ENCODE measurements around the gene TMEM8B. TPM values are rescaled to one million over a fixed set of nuclear protein-coding genes. Genes with fewer than 3 reads are reported as not detected.

Gene TMEM8B
- total and polyA plus RNA-seq, 9 of the 15 experiments (the other 6 are each of a cell fraction or from before 2014, with no cell fraction given): 0.01 to 2.2 (median 1.1) TPM

DNA sequence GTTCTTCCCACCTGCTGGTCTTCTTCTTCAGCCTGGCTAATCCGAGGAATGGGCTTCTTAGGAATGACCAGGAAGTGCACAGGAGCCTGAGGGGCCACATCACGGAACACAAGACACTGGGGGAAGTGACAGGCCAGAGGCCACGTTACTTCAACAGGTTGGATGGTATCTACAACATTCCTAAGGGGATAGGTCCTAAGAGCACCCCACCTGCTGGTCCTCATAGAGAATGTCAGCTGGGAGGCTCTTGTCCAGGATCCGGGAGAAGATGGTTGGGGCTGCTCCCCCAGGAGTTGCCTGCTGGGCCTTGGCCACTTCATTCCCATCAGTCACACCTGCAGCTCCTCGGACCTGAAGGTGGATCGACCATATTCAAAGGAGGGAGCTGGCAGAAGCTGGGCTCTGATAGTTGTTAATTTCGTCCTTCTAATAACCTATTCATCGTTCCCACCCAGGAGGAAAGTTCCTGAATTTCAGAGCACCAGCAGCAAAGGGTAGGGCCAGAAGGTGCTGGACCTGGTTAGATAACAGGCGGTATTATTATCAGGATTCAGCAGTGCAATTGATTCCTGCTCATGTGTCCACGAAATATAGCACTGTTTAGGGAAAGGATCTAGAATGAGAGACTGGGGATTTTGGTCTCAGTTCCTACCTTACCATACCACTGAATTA is 15.5 kb upstream of the TMEM8B start (continued):
- TF ChIP-seq CBX5 (IDR thresholded peaks at IDR 0.05; ENCODE audit: borderline replicate concordance, low read depth) (no peak), ARID1B (IDR thresholded peaks at IDR 0.05) (peak; percentile 69), ZNF274 (IDR thresholded peaks at IDR 0.05; ENCODE audit: borderline replicate concordance, low read depth, low read length) (no peak), ARID3B (CRISPR knock-in tag; IDR thresholded peaks at IDR 0.05; ENCODE audit: borderline replicate concordance) (no peak), TBL1XR1 (IDR thresholded peaks at IDR 0.05; ENCODE audit: low read length in 2 of 2) (no peak), GABPB1 (CRISPR knock-in tag; IDR thresholded peaks at IDR 0.05) (no peak), CBFA2T3 (IDR thresholded peaks at IDR 0.05) (peak; percentile 75), POLR2AphosphoS5 (IDR thresholded peaks at IDR 0.05; ENCODE audit: control insufficient read depth, insufficient read depth, low read depth, low read length) (peak; percentile 38), ZBTB2 (IDR thresholded peaks at IDR 0.05) (no peak), NCOR1 (IDR thresholded peaks at IDR 0.05) (peak; percentile 22; the same call in 1 of the 2 replicates), ZNF408 (CRISPR knock-in tag; IDR thresholded peaks at IDR 0.05; ENCODE audit: low read depth) (no peak), RAD21 (CRISPR knock-in tag; conservative IDR thresholded peaks at IDR 0.05 in 1 of 2, IDR thresholded peaks at IDR 0.05 in 1 of 2) (peak in 1 of 2 experiments; percentile 38; a peak in 2 of 4 replicates), RBBP5 (IDR thresholded peaks at IDR 0.05; ENCODE audit: borderline replicate concordance, insufficient read depth, low read length, poor library complexity, severe bottlenecking) (no peak), STAT5A (IDR thresholded peaks at IDR 0.05; ENCODE audit: borderline replicate concordance, low read length) (no peak), NFXL1 (CRISPR knock-in tag; IDR thresholded peaks at IDR 0.05) (no peak), HBP1 (CRISPR knock-in tag; IDR thresholded peaks at IDR 0.05) (no peak), CBFA2T2 (conservative IDR thresholded peaks at IDR 0.05) (peak; percentile 56), CHCHD3 (CRISPR knock-in tag; IDR thresholded peaks at IDR 0.05) (no peak), TFAM (CRISPR knock-in tag; conservative IDR thresholded peaks at IDR 0.05) (no peak), SRSF3 (IDR thresholded peaks at IDR 0.05; ENCODE audit: insufficient read depth, low read length) (no peak), FOXM1 (IDR thresholded peaks at IDR 0.05; ENCODE audit: low read depth) (no peak), FOXM1 (CRISPR knock-in tag; IDR thresholded peaks at IDR 0.05; ENCODE audit: low read depth) (0 out of 2 replicates have a peak, but pooled peaks have one; percentile 3), SIN3B (IDR thresholded peaks at IDR 0.05; ENCODE audit: low read depth) (no peak), NRF1 (conservative IDR thresholded peaks at IDR 0.05 in 1 of 2, IDR thresholded peaks at IDR 0.05 in 1 of 2) (no peak), HNRNPK (IDR thresholded peaks at IDR 0.05; ENCODE audit: low read depth, low read length, poor library complexity, severe bottlenecking) (no peak)
